GM18498 (cell line): ENCODE data around the gene MFNG.
"Not testable (repeated sequence)": the region's sequence is repeated elsewhere in the genome, so short reads cannot be mapped to it uniquely, and the experiment has no call there.

Experiments used
- ATAC-seq: cut with Tn5 transposase; IDR thresholded peaks from one replicate; pipeline ENCODE4 v1.9.1; 2021; ENCODE audit warnings: mild to moderate bottlenecking, moderate library complexity; ENCODE audit not compliant: unreplicated experiment

MFNG gene

DNA sequence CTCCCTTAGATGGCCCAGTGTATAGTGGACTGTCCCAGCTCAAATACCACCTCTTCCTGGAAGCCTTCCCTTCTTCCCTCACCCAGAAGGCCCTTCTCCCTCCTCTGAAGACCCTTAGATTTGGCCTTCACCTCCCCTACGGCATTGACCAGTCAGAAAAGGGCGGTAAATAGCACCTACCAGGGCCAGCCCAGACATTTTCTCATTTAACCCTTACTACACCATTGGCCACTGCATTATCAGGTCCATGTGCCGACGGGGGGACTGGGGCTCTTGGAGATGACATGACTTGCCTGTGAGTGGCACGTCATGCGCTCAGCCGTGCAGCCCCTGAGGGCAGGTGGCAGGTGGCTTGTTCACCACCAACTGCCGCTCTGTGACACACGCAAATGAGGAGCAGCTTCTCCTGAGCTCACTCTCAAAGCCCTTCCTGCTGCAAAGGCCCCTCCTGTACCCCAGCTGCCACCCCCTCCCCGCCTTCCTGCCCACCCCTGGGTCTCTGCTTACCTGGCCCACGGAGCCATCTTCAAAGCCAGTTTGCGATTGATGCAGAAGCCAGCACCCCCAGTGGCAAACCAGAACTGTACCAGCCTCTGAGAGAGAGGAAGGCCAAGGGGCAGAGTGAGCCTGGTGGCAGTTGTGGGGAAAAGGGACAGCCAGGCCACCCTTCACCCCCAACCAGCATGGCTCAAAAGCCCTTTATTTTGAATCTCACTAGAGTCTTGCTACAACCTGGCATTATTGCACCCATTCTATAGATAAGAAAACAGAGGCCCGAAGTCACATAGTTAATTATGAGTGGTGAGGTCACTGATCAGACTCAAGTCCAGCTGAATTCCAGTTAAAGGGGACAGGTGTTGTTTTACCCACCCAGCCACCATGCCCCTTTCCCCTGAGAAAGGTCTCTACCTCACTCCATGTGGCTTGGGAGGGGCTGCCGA lies 9.5 kb downstream of the MFNG start:
- ATAC-seq = no peak

DNA sequence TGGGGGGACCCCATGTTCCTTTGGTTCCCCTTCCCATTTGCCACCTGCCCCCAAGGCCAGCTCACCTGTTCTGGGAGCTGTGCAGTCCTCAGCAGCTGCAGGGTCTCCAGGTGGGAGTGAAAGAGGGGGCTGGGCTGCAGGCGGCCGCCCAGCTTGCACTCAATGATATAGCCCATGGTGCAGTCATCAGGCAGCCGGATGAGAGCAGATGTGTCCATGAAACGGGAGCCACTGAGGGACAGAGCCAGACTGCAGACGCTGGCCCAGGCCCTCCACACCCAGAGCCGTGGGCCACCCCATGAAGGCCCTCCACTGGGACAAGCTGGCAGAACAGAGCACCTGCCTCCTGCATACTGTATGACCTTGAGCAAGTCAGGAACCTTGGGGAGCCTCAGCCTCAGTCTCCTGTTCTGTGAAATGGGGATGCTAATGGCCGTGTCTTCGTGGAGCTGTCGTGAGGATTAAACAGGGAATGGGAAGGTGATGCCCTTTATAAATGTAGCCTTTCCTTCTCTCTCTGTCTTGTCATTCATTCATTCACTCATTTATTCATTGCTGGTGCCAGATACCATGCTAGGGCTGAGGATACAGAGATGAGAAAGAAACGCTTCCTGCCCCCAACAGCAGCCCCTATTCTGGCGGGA lies 11.6 kb downstream of the MFNG start:
- no peak for ATAC-seq

DNA sequence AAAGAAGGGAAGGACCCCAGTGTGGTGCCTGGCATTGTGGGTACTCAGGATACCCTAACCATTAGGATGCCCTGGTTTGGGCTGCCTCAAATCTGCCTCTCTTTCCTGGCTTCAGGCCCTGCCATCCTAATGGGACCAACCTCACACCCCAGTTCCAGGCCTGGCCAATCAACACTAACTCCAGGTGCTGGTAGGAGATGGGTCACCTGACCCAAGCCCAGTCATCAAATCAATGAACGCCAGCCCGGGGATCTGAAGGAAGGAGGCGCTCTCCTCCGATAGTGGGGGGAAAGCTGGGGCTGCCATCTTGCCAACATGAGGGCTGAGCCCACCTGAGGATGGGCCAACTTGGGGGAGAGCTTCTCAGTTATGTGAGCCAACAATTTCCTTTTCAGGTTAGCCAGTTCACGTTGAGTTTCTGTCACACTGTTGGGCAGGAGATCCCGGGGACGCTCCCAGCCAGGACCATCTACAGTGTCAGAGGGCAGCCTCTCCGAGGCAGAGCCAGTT lies 12.7 kb downstream of the MFNG start:
- no peak for ATAC-seq

DNA sequence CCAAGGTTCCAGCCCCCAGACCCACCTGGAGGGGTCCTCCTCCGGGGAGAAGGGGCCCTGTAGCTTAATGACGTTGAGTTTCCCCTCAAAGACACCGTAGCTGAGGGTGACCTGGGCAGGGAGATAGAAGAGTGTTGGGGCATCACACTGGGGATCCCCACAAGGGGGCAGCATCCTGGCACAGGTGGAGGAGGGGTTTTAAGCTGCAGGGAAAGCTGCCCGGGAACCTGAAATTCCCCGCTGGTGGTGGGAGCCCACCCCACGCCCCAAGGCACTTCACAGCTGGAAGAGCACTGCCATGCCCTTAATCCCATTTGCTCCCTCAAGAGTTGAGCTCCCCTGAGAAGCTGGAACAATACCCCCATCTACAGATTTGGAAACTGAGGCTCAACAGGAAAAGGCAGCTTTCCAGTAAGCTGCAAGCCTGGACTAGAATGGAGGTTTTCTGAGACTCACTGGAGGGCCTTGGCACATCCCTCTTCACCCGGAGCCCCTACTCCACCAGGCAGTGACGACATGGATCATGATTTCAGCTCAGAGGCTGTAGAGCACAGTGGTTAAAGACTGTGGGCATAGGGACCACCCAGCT lies 13.7 kb downstream of the MFNG start:
- ATAC-seq = no peak

DNA sequence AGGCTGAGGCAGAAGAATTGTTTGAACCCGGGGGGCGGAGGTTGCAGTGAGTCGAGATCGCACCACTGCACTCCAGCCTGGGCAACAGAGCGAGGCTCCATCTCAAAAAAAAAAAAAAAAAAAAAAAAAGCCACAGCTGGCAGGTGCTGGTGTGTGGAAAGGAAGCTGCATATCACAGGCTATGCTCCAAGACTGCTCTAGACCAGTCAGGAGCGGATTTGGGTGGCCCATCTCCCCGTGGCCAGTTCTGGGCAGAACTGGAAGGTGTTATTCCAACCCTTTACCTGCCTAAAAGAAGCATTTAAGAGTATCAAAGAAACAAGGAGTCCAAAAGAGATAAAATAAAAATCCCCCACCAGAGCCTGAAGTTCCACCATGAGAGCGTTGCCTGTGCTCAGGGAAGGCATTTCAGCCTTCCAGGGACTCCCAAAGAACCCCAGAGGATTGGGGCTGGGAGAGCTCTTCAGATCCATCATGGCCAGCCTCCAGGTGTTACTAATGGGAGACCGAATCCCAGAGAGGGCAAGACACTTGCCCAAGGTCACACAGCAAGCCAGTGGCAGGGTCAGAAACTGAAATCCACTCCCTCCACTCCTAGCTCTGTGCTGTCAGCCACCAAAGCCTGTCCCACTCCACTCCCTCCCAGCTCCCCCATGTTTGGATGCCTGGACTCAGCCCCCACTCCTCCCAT lies 14.3 kb downstream of the MFNG start:
- no peak for ATAC-seq

DNA sequence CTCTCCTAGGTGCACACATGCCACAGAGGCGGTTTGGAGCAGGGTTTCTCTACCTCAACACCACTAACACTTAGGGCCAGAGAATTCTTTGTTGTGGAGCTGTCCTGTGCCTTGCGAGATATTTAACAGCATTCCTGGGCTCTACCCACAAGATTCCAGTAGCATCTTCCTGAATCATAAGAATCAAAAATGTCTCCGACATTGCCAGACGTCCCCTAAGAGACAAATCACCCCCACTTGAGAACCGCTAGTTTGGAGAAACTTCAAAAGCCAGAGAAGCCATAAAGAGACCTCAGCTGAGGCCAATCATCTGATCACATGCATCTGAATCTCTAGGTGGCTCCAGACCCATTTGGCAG lies 16.1 kb downstream of the MFNG start:
- ATAC-seq = no peak

DNA sequence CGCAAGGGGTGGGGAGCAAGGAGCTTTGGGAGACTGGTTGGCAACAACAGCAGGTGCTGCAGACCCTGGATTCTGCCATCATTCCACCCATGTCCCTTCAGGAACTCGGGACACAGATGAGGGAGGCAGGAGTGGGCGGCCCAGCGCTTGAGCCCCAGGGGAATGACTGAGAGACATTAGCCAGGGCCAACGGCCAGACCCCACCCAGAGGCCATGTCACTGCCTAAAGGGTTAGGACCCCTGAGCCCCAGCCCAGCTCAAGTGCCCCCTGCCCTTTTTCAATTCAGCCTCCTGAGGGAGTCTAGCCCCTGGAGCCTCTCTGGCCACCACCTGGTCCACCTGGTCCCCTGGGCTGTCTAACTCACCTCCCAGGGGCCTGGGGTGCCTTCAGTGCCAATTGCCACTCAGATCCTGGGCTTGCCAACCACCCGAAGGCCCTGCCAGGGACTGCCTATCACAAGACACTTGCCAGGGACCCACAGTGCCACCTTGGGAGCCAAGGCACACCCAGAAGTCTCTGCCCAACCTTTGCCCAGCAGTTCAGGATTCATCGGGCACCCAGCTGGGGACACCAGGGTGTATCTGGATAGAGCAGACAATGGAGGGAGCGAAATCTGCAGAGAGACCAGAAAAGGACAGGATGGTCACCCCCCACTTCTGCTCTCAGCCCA lies 16.6 kb downstream of the MFNG start:
- no peak for ATAC-seq

DNA sequence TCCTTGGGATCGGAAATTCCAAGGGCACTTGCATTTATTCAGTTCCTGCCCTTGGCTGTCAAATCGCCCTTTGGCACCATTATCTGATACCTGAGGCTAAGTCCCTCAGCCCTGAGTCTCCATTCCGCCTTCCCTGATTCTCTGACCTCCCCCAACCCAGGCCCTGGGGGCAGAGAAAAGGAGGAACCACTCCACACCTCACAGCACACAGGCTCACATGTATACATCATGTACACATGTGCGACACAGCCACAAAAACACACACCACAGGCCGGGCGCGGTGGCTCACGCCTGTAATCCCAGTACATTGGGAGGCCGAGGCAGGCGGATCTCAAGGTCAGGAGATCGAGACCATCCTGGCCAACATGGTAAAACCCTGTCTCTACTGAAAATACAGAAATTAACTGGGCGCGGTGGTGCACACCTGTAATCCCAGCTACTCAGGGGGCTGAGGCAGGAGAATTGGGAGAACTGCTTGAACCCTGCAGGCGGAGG lies 17.9 kb downstream of the MFNG start:
- ATAC-seq = not testable (repeated sequence)

DNA sequence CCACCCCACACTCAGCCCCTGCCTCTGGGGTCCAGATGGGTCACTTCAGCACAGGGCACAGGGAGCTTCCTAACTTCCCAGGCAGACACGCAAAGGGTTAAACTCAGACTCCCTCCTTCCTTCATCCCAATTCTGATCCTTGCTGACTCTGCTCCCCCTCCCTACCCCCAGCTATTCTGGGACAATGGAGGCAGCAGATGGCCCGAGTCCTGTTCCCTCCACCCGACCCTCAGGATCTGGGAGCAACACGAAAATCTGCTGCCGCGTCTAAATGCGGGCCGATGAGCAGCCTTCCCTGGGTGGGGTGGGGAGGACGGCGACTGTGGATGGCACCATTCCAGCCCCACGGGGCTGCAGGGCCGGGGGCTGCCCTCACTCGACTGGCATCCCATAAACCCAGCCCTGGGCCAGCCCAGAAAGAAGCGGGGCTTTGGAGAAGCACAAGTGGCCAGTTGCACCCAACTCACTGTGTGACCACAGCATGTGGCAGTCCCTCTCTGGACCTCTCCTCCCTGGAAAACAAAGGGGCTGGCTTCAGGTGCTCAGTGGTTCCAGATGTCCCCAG lies 18.7 kb downstream of the MFNG start:
- ATAC-seq = no peak

DNA sequence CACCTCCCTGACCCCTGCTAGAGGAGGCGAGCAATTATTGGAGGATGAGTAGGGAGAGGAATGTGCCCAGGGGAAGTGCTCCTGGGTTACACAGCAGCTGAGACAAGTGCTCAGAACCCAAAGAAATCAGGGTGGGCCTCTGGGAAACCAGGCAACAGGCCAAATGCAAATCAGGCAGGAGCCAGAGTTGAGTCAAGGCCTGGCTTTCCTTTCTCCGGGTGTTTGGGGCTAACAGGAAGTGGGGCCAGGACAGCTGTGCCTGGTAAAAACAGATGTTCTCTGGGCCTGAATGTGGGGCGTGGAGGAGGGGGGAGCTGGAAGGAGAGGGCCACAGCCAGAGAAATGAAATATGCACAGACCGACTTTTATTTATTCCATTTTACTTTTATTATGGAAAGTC lies 22.0 kb downstream of the MFNG start:
- no peak for ATAC-seq

DNA sequence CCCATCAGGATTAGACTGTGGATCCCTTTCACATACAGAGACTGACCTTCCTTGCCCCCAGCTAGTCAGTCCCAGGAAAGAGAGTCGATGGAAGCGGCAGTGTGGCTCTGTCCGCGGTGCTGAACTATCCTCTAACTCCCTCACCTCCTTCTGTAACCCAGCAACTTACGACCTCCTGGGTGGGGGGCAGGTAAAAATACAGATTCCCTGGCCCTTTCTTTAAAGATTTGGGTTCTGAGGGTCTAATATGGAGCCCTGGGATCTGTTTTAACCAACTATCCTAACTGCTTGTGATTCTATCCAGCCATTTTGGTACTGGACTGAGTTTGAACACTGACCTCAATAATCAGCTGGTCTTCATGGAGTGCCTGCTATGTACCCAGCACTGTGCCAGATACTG lies 23.2 kb downstream of the MFNG start:
- ATAC-seq = no peak

DNA sequence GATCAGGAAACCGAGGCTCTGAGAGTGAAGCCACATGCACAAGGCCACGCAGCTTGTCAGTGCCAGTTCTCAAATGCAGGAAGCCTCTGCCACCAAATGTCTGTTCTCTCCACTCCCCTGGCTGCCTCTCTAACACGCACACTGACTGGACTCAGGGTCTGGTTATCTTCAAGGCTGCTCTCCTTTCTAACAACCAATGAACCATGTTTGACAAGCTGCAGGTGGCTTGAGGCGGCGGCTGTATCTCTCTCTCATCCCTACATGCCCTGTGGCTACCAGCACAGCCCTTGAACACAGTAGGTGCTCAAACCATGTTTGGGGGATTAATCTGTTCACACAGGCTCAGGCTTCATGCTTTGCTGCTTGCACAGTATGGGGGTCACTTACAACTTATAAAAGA lies 23.7 kb downstream of the MFNG start:
- ATAC-seq = no peak

DNA sequence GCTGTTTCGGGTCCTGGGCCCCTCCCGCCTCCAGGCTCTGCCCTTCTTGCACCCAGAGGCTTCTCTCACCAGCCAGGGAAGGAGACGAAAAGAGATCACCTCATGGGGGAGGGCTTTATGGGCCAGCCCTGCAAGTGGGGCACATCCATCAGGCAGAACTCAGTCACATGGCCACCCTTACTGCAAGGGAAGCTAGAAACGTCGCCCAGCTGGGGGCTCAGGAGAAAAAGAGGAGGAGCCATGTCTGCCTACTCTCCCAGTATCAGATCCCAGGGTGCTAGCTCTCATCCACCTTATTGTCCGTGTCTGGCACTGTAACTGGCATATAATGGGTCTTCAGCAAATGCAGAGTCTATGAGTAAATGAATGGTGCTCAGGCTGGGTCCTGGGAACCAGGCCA lies 24.2 kb downstream of the MFNG start:
- ATAC-seq = no peak

DNA sequence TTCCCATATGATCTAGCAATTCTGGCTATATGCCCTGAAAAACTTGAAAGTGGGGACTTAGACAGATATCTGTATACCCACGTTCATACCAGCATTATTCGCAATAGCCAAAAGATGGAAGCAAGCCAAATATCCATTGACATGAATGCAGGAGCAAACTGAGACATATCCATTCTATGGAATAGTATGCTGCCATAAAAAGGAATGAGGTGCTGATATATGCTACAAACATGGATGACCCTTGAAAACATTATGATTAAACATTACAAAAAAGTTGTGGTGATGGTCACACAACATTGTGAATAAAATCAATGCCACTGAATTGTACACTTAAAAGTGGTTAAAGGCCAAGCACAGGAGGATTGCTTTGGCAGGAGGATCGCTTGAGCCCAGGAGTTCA lies 25.5 kb downstream of the MFNG start:
- ATAC-seq = no peak

DNA sequence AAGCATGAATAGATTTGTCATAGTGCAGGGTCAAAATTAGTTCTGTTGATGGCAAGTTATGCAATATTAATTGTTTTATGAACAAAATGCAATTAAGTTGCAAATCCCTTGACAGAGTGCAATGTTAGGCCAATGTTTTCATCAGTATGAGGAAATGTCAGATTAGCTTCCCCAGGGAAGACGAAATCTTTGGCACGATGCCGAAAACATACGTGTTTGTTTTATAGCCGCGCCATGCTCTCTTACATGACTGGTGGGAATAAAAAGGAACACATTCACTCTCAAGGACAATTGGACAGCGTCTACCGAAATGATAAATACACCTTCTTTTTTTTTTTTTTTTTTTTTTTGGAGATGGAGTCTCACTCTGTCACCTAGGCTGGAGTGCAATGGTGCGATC lies 27.0 kb downstream of the MFNG start:
- ATAC-seq = no peak

DNA sequence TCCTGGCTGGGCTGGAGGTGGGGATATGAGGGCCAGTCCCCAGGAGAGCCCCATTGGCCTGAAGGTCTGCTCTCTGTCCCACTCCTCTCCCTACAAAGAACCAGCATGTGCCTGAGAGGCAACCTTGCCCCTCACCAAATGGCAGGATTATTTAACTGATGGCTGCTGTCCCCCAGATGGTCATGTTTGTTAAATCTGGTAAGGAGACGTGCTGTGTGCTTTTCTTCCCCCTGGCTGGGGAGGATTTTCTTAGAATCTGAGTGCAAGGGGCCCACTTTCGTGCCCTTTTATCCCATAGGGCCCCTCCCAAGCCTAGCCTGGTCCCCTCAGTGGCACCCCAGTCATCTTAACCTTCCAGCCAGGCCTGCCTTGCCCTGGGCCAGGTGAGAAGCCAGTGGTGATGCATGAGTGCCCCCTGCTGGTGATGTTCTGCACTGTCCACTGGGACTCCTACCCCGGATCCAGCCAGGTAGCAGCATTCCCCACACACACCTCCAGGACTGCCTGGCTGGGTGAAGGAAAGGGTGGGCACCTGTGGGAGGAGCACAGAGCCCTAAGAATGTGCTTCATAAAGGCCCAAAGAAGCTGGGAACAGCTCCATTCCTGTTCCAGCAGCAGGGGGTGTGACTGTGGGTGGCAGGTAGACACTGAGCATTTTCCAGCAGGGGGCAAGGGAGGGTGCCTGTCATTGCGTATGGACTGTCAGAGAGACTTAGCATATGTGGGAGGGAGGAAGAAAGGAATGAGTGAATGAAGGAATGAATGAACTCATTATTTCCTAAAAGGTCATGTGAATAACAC lies 28.9 kb downstream of the MFNG start:
- ATAC-seq = no peak

DNA sequence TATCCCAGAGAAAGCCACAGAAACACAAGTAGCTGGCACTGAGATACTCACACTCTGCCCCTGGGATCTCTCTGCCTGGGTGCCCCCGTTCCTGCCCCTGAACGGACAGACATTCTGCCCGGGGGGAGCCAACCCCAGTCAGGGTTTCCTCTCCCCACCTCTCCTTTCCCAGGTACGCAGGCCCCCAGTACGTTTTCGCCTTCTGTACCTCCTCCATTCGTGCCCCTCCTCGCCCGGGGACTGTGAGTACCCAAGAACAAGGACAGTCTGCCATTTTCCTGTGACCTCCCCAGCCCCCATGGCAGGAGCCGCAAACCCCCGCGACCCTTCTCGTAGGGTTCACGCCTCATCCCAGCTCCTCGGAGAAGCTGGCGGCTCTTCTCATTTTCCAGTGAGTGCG lies 29.8 kb downstream of the MFNG start:
- ATAC-seq = no peak

DNA sequence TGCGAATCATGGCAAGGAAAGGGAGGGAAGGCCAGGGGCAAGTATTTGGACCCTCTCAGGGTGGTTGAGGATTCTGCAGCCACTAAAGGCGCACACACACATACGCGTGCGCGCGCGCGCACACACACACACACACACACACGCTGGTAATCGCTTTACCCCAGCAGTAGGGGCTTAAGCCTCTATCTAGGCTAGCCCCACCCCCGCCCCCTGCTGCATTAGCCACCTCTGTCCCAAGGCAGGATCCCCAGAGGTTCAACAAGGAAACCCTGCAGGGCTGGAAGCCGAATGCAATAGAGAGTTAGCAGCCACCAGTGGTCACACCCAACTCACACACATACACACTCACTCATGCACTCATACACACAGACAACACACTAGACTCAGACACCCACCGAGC lies 30.3 kb downstream of the MFNG start:
- ATAC-seq = no peak

DNA sequence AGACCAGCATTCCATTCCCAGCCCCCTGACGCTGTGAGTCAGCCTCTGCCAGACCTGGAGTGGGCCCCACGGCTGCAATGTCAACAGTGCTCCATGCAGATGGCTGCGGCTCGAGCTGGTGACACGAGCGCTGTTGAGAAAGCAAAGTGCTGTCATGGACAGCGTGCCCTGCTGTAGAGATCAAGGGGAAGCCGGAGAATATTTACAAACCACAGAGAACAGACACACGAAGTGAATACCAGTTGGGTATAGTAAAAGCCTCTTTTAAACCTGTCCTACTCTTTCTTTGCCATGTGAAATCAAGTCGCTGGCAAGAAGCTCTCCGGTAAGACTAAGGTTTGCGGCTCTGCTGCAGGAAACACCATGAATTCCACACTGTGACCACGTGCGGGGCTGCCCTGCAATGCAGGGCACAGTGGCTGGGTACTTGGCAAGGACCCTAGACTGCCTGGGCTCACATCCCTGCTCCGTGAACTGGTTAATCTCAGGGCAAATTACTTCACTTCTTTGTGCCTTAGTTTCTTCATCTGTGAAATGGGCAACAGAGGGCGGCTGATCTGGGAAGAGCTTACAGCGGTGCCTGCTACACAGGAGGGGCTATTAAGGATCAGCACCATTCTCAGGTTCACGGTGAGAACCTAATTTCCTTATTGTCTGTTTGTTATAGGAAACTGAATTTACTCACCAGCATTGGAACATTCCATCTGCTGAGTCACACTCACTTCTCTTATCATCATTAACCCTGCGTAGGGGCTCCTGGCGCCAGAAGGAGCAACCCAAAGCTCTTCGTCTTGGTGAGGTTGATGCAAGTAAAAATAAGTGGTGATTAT lies 31.1 kb downstream of the MFNG start:
- ATAC-seq = no peak
